Measurements from ENCODE around the gene NOL7.
A peak's percentile ranks its signal among the peaks of the same experiment; 100 is the strongest.

Gene NOL7

GRCh38 chr6:13600036-13600435 lies 15.1 kb upstream of the NOL7 start:
- DNase-seq, result no peak

GRCh38 chr6:13604135-13604534 lies 11.0 kb upstream of the NOL7 start:
- DNase-seq, result no peak

- DNase-seq, result no peak
Observed at GRCh38 chr6:13604546-13605416, 10.4 kb upstream of the NOL7 start.

GRCh38 chr6:13605634-13606033 lies 9.5 kb upstream of the NOL7 start:
- DNase-seq, result no peak

GRCh38 chr6:13611715-13612114 lies 3.4 kb upstream of the NOL7 start:
- DNase-seq, result no peak

- no peak for DNase-seq
Observed at GRCh38 chr6:13613029-13613594, 2.0 kb upstream of the NOL7 start.

- DNase-seq, result peak in 2 of 3 experiments; percentile 77 to 84
Observed at GRCh38 chr6:13614126-13614925, 809 bp upstream of the NOL7 start.

- DNase-seq, result peak in 2 of 3 experiments; percentile 26 to 58
Observed at GRCh38 chr6:13615792-13616120, 621 bp downstream of the NOL7 start.

- DNase-seq, result no peak
Observed at GRCh38 chr6:13617066-13617465, 1.9 kb downstream of the NOL7 start.

- DNase-seq, result peak in 2 of 3 experiments; percentile 1 to 25
Observed at GRCh38 chr6:13624871-13625288, 9.7 kb downstream of the NOL7 start.

GRCh38 chr6:13629459-13630116 lies 14.5 kb downstream of the NOL7 start:
- DNase-seq, result no peak

GRCh38 chr6:13630499-13630898 lies 15.4 kb downstream of the NOL7 start:
- no peak for DNase-seq

- DNase-seq, result no peak
Observed at GRCh38 chr6:13633343-13633742, 18.2 kb downstream of the NOL7 start.

- DNase-seq, result peak in 1 of 3 experiments; percentile 20
Observed at GRCh38 chr6:13635948-13636658, 21.0 kb downstream of the NOL7 start.

- DNase-seq, result no peak
Observed at GRCh38 chr6:13638014-13638413, 22.9 kb downstream of the NOL7 start.

GRCh38 chr6:13638626-13639025 lies 23.5 kb downstream of the NOL7 start:
- no peak for DNase-seq

GRCh38 chr6:13641315-13641714 lies 26.2 kb downstream of the NOL7 start:
- DNase-seq, result no peak

GRCh38 chr6:13643125-13643524 lies 28.0 kb downstream of the NOL7 start:
- DNase-seq, result no peak

GRCh38 chr6:13648850-13649249 lies 33.7 kb downstream of the NOL7 start:
- peak in 1 of 3 experiments; percentile 6 for DNase-seq

- no peak for DNase-seq
Observed at GRCh38 chr6:13649393-13649792, 34.3 kb downstream of the NOL7 start.

GRCh38 chr6:13653296-13653695 lies 38.2 kb downstream of the NOL7 start:
- DNase-seq, result no peak

- DNase-seq, result no peak
Observed at GRCh38 chr6:13654496-13654895, 39.4 kb downstream of the NOL7 start.

GRCh38 chr6:13655700-13656099 lies 40.6 kb downstream of the NOL7 start:
- no peak for DNase-seq

Measured in NCI-H1417 (cell line).